IgD-negative memory B cell (primary cell): ENCODE data around the gene RAB24. TPM values are rescaled to one million over a fixed set of nuclear protein-coding genes. Genes with fewer than 3 reads are reported as not detected.
A peak's percentile ranks its signal among the peaks of the same experiment; 100 is the strongest.

Experiments used
- H3K27ac Mint-ChIP-seq, 3 donors: one replicate each; pipeline ENCODE4 v1.8.0; 2020 to 2022; ENCODE audit warnings: mild to moderate bottlenecking in 3 of 3, mixed read lengths in 3 of 3, moderate library complexity in 1 of 3
- H3K27me3 Mint-ChIP-seq: one replicate; pipeline ENCODE4 v1.8.0; 2021; ENCODE audit warnings: mixed read lengths
- H3K36me3 Mint-ChIP-seq: one replicate; pipeline ENCODE4 v1.8.0; 2020; ENCODE audit warnings: mild to moderate bottlenecking, mixed read lengths
- H3K4me1 Mint-ChIP-seq, 3 donors: one replicate each; pipeline ENCODE4 v1.8.0; 2020 to 2022; ENCODE audit warnings: mixed read lengths in 3 of 3, mild to moderate bottlenecking in 1 of 3
- H3K4me3 Mint-ChIP-seq, 4 donors: one replicate each; pipeline ENCODE4 v1.8.0; 2020 to 2022; ENCODE audit warnings: mild to moderate bottlenecking in 4 of 4, mixed read lengths in 4 of 4, moderate library complexity in 3 of 4
- H3K9me3 Mint-ChIP-seq, 3 donors: one replicate each; pipeline ENCODE4 v1.8.0; 2020 to 2021; ENCODE audit warnings: mixed read lengths in 3 of 3, mild to moderate bottlenecking in 1 of 3
- polyA plus RNA-seq: library from polyadenylated mRNA; unstranded; fragments of 300-500 nt; fragmentation: Illumina TruSeq; gene quantifications from one replicate; pipeline ENCODE4 v1.2.3, GENCODE V29; 2021

The RAB24 gene
- polyA plus RNA-seq, 1 donor from 2014 or later, result 42.9 TPM

DNA sequence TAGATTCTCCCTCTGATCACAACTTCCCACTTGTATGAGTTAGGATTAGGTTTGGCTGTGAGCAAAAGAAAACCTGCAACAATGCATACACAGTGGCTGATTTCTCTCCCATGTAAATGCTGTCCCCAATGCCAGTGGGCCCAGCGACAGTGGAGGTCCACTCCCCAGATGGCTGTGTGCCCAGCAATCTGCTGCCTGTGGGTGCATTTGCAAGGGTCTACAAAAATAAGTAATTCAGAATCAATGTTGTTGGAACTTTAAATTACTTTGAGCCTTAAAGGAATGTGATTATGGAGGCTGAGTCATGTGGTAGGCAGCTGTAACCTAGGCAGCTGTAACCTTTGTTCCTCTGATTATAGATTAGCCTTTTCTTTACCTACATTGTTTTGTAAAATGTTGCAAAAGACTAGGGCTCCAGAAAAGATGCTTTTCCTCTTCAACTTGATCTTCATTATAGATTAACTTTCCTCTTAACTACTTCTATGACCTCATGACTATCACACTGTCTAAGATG, 22.4 kb upstream of the RAB24 start:
- Mint-ChIP-seq H3K27ac (peak overlapping the region in 1 of 3 donors; percentile 53), H3K4me1 (peaks cover 7% of the 10 kb centered on the region in 3 donors), H3K4me3 (no peak overlapping the region), H3K27me3 (no peaks in the 10 kb centered on the region), H3K36me3 (peaks cover 11% of the 10 kb centered on the region), H3K9me3 (no peaks in the 10 kb centered on the region)

GRCh38 chr5:177320879-177321278, 17.4 kb upstream of the RAB24 start:
- H3K4me1 Mint-ChIP-seq, result peaks cover 15 to 17% (median 16%) of the 10 kb centered on the region in 3 donors
- peak overlapping the region in 1 of 3 donors; percentile 91 for H3K27ac Mint-ChIP-seq
- H3K4me3 Mint-ChIP-seq, result no peak overlapping the region
- H3K36me3 Mint-ChIP-seq, result peaks cover 8% of the 10 kb centered on the region
- no peaks in the 10 kb centered on the region for H3K27me3 Mint-ChIP-seq
- H3K9me3 Mint-ChIP-seq, result peaks cover 0 to 6% (median 0%) of the 10 kb centered on the region in 3 donors

GRCh38 chr5:177319913-177320588, 16.5 kb upstream of the RAB24 start:
- peaks cover 15 to 17% (median 16%) of the 10 kb centered on the region in 3 donors for H3K4me1 Mint-ChIP-seq
- peak overlapping the region in 1 of 3 donors; percentile 91 for H3K27ac Mint-ChIP-seq
- H3K36me3 Mint-ChIP-seq, result peaks cover 8% of the 10 kb centered on the region
- no peak overlapping the region for H3K4me3 Mint-ChIP-seq
- H3K27me3 Mint-ChIP-seq, result no peaks in the 10 kb centered on the region
- H3K9me3 Mint-ChIP-seq, result peaks cover 0 to 6% (median 0%) of the 10 kb centered on the region in 3 donors

DNA sequence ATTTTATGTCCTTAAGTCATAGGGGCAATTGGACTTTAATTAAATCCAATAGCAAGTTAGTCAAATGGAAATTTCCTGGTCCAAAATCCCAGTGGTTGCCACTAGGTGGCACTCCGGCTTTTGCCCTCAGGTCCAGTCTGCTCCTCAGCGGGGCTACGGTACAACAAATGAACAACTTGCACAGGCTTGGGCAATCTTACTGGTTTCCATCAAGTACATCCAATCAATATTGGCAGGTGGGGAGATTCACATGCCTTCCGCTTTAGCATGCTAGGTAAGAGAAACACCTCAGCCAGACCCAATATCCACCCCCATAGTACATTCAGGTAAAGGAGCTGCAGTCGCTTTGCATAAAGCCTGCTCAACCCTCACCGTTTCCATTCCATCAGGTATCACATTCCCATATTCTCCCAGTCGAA, 14.4 kb upstream of the RAB24 start:
- peak overlapping the region in 1 of 3 donors; percentile 60 for H3K27ac Mint-ChIP-seq
- H3K4me1 Mint-ChIP-seq, result peaks cover 15 to 19% (median 16%) of the 10 kb centered on the region in 3 donors
- H3K4me3 Mint-ChIP-seq, result no peak overlapping the region
- H3K27me3 Mint-ChIP-seq, result no peaks in the 10 kb centered on the region
- H3K36me3 Mint-ChIP-seq, result peaks cover 5% of the 10 kb centered on the region
- H3K9me3 Mint-ChIP-seq, result peaks cover 0 to 6% (median 0%) of the 10 kb centered on the region in 3 donors

DNA sequence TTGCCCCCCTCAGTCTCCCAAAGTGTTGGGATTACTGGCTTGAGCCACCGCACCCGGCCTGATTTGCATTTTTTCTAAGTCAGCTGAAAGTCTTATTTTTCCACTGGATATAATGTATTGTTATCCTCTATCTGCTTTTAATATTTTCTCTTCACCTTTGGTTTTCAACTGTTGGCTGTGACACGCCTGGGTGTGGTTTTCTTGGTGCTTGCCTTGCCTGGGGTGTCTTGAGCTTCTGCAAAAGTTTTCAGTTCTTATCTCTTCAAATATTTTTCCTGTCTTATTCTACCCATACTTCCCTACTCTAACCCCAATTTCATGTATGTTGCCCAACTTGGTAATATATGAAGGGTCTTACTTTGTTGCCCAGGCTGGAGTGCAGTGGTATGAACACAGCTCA, 12.5 kb upstream of the RAB24 start:
- Mint-ChIP-seq H3K27me3 (no peaks in the 10 kb centered on the region), H3K36me3 (peaks cover 2% of the 10 kb centered on the region), H3K4me1 (peaks cover 16 to 19% (median 17%) of the 10 kb centered on the region in 3 donors), H3K9me3 (peaks cover 0 to 6% (median 0%) of the 10 kb centered on the region in 3 donors), H3K4me3 (peak overlapping the region in 1 of 4 donors; percentile 81), H3K27ac (no peak overlapping the region)

DNA sequence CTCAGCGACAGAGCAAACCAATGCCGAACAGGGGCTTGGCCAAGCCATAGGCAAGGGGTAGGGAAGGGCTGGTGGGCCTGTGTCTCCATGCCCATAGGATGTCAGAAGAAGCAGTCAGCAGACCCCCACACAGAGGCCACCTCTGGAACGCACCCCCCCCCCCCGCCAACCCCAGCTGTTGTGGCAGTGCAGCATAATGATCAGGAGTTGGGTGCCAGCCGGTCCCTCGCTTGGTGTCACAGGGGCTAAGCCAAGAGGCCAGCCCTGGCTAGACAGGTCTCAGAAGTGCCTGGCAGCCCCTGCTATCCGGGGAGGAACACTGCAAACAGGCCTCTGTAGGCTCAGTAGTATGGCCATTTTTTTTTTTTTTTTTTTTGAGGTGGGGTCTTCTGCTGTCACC, 11.9 kb upstream of the RAB24 start:
- Mint-ChIP-seq H3K36me3 (peaks cover 2% of the 10 kb centered on the region), H3K27ac (no peak overlapping the region), H3K4me3 (peak overlapping the region in 1 of 4 donors; percentile 65), H3K4me1 (peaks cover 18 to 21% (median 18%) of the 10 kb centered on the region in 3 donors), H3K27me3 (no peaks in the 10 kb centered on the region), H3K9me3 (peaks cover 0 to 6% (median 0%) of the 10 kb centered on the region in 3 donors)

DNA sequence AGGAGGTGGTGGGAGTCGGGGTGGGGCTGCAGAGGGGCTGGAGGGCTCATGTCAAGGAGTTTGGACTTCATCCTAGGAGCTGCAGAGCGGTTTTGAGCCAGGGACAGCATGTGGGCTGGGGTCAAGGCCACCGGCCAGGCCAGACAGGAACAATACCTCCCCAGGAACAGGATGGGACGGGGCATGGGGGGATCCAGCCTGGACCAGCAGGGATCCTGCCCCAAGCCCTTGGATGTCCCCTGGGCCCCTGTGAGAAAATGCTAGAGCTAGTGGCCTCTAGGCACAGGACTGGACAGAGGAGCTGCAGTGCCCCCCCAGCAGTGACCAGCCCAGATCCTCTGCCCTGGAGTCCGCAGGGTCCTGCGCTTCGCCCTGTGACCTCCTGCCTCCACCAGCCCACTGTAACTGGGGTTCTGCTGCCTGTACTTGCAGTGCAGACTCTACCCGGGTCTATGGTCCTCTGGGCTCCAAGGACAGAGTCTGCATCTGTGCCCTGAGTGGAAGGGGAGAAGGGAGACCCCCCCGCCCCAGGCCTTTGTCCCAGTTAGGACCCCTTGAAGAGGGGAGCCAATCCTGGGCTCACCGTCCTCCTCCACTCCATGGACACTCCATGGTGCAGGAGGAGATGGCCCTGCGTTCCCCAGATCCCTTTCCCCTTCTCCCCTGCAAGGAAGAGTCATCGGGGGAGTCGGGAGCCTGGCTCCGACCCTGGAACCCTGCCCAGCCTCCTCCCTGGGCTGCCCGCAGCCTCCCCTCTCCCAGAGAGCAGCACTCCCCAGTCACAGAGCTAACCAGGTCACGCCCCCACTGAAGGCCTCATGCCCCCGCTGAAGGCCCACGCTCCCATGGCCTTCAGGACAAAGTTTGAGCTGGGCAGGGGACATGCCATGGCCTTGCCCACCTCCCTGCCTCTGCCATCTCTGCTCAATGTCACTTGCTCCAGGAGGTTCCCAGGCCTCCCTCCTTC, 11.1 kb upstream of the RAB24 start:
- no peaks in the 10 kb centered on the region for H3K27me3 Mint-ChIP-seq
- peaks cover 0 to 3% (median 0%) of the 10 kb centered on the region in 3 donors for H3K9me3 Mint-ChIP-seq
- peaks cover 2% of the 10 kb centered on the region for H3K36me3 Mint-ChIP-seq
- no peak overlapping the region for H3K27ac Mint-ChIP-seq
- H3K4me1 Mint-ChIP-seq, result peaks cover 23 to 26% (median 24%) of the 10 kb centered on the region in 3 donors
- H3K4me3 Mint-ChIP-seq, result peak overlapping the region in 1 of 4 donors; percentile 65

- Mint-ChIP-seq H3K36me3 (peaks cover 2% of the 10 kb centered on the region), H3K27ac (no peak overlapping the region), H3K27me3 (no peaks in the 10 kb centered on the region), H3K9me3 (no peaks in the 10 kb centered on the region), H3K4me3 (no peak overlapping the region), H3K4me1 (peaks cover 30 to 35% (median 31%) of the 10 kb centered on the region in 3 donors)
Observed at GRCh38 chr5:177313561-177314259, 10.2 kb upstream of the RAB24 start.

DNA sequence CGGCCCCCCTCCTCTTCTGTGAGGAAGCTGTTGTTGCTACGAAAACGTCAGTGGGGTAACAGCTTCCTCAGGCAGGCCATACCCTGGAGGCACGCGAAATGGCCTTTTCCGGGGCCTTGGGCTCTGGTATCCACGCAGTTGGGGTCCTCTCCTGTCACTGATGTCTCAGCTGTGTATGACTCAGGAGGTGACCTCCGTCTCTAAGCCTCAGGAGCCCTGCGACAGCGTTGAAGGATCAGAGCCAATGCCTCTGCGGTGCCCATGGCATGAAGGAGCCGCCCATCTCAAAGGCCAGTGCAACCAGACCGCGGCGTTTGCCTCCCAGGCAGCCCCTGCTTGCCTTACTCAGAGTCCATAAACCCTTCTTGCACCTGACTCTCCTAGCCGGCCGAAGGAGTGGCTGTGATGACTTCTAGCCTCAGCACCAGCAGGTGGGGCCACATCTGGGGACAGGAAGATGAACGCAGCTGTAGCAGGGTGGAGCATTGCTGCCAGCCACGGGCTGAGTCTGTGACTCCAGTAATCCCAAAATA, 9.2 kb upstream of the RAB24 start:
- Mint-ChIP-seq H3K36me3 (peaks cover 2% of the 10 kb centered on the region), H3K27ac (peak overlapping the region in 2 of 3 donors; percentile 84 to 88), H3K27me3 (no peaks in the 10 kb centered on the region), H3K4me1 (peaks cover 28 to 30% (median 29%) of the 10 kb centered on the region in 3 donors), H3K4me3 (peak overlapping the region; percentile 62 to 96 (median 84)), H3K9me3 (no peaks in the 10 kb centered on the region)

- Mint-ChIP-seq H3K36me3 (peaks cover 2% of the 10 kb centered on the region), H3K27ac (peak within 1 kb of the TSS; percentile 88 to 94 (median 88)), H3K4me1 (peaks cover 29 to 31% (median 31%) of the 10 kb centered on the region in 3 donors), H3K4me3 (peak within 1 kb of the TSS; percentile 82 to 96 (median 94)), H3K9me3 (no peaks in the 10 kb centered on the region), H3K27me3 (no peaks in the 10 kb centered on the region)
Observed at GRCh38 chr5:177311723-177312648, 8.5 kb upstream of the RAB24 start, which contains the start of gene MXD3. TSS of gene MXD3 (minus strand) at chr5:177311898. CDS start at chr5:177311830, 68 bp downstream.

GRCh38 chr5:177311392-177311722, 7.8 kb upstream of the RAB24 start:
- H3K4me1 Mint-ChIP-seq, result peaks cover 35 to 36% (median 35%) of the 10 kb centered on the region in 3 donors
- peaks cover 2% of the 10 kb centered on the region for H3K36me3 Mint-ChIP-seq
- peak overlapping the region; percentile 82 to 96 (median 94) for H3K4me3 Mint-ChIP-seq
- H3K27me3 Mint-ChIP-seq, result no peaks in the 10 kb centered on the region
- H3K9me3 Mint-ChIP-seq, result no peaks in the 10 kb centered on the region
- H3K27ac Mint-ChIP-seq, result peak overlapping the region in 1 of 3 donors; percentile 88

DNA sequence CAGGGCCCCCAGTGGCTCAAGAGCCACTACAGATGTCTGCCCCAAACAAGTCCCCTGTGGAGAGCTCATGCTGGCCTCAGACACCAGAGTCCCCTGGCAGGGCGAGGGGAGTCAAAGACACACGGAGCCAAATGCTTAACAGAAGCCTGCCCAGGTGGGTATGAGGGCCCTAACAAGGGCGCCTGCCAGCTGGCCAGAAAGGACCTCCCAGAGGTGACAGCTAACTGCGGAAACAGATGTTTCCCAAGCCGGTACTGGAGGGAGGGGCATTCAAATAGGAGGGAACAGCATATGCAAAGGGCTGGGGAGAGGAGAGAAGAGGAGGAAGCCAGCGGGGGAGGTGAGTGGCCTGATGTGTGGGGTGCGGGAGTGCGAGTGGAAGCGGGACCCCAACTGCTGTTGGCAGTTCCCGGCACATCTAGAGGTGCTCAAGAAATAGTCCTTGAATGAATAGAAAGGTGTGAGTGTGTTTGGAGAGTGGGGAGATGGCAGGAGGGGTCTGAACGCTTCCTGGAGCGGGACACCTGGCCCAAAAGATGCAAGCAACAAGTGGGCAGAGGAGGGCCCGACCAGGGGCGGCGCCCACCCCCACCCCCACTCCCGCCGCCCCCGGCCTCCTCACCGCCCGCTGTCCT, 7.4 kb upstream of the RAB24 start:
- H3K27ac Mint-ChIP-seq, result peak overlapping the region; percentile 39 to 94 (median 71)
- no peaks in the 10 kb centered on the region for H3K36me3 Mint-ChIP-seq
- no peaks in the 10 kb centered on the region for H3K27me3 Mint-ChIP-seq
- H3K4me1 Mint-ChIP-seq, result peaks cover 31 to 41% (median 36%) of the 10 kb centered on the region in 3 donors
- H3K4me3 Mint-ChIP-seq, result peak overlapping the region; percentile 82 to 96 (median 94)
- H3K9me3 Mint-ChIP-seq, result no peaks in the 10 kb centered on the region

DNA sequence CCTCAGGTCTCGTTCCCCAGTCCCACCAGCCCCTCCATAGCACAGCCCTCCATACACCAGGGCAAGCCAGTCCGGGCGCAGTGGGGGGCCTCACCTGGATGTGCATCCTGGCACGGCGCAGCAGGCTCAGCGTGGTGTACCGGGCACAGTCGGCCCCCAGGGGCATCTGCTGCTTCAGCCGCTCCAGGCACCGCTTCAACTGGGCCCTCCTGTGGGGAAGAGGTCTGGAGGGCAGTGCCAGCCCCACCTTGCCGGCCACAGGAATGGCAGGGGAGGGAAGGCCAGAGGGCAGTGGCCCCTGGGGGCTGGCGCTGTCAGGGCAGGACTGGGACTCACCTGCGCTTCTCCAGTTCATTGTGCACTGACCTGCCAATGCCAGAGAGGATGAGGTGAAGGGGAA, 6.8 kb upstream of the RAB24 start:
- Mint-ChIP-seq H3K27ac (peak overlapping the region in 2 of 3 donors; percentile 94), H3K4me3 (peak overlapping the region; percentile 82 to 96 (median 94)), H3K9me3 (no peaks in the 10 kb centered on the region), H3K4me1 (peaks cover 31 to 45% (median 40%) of the 10 kb centered on the region in 3 donors), H3K27me3 (no peaks in the 10 kb centered on the region), H3K36me3 (no peaks in the 10 kb centered on the region)
